Activated B cell treated with CpG ODN at 0.5 μM for 24 hours (primary cell): ENCODE results near the gene LDB3. TPM values are rescaled to one million over a fixed set of nuclear protein-coding genes. Genes with fewer than 3 reads are reported as not detected.

Source experiments
- ATAC-seq: fragments of 200-7000 bp; cut with Tn5 transposase; one replicate; pipeline ENCODE4 v1.10.0; 2021; ENCODE audit warnings: low read depth, mild to moderate bottlenecking, moderate library complexity
- CTCF ChIA-PET: fragments of 350-600 bp; sonication (Branson Sonifier 250); formaldehyde crosslinking; loops from one replicate; lab custom pipeline; 2021; ENCODE audit warnings: antibody characterized with exemption; lab: Charles Lee
- POLR2A ChIA-PET: fragments of 350-600 bp; sonication (Branson Sonifier 250); formaldehyde crosslinking; loops from one replicate; lab custom pipeline; 2021; ENCODE audit warnings: antibody characterized with exemption; lab: Charles Lee
- DNase-seq: peaks from one replicate; pipeline ENCODE4 v3.0.0; 2022
- H3K27ac Mint-ChIP-seq: one replicate; pipeline ENCODE4 v1.8.0; 2020; ENCODE audit warnings: mixed read lengths
- H3K27me3 Mint-ChIP-seq: one replicate; pipeline ENCODE4 v1.8.0; 2021; ENCODE audit warnings: mixed read lengths
- H3K36me3 Mint-ChIP-seq: one replicate; pipeline ENCODE4 v1.8.0; 2021; ENCODE audit warnings: low read depth, mixed read lengths
- H3K4me1 Mint-ChIP-seq: one replicate; pipeline ENCODE4 v1.8.0; 2021; ENCODE audit warnings: mixed read lengths
- H3K4me3 Mint-ChIP-seq: one replicate; pipeline ENCODE4 v1.8.0; 2020; ENCODE audit warnings: mild to moderate bottlenecking, mixed read lengths
- H3K9me3 Mint-ChIP-seq: one replicate; pipeline ENCODE4 v1.8.0; 2020; ENCODE audit warnings: mixed read lengths
- intact Hi-C: fragments of 100-400 bp; cut with micrococcal nuclease; formaldehyde crosslinking; loops from one replicate; pipeline ENCODE4 v1.15.1; 2024
- total RNA-seq: library from RNA; stranded (reverse); gene quantifications from 2 replicates; pipeline ENCODE4 v1.2.3, GENCODE V29; 2022
- TF ChIP-seq, protein P1 (sequence below): fragments of 200-600 bp; IDR thresholded peaks from one replicate; pipeline ENCODE4 v1.8.0; 2022; ENCODE audit warnings: antibody characterized with exemption, mild to moderate bottlenecking

The LDB3 gene
- total RNA-seq, 1 donor from 2014 or later: not detected

DNA sequence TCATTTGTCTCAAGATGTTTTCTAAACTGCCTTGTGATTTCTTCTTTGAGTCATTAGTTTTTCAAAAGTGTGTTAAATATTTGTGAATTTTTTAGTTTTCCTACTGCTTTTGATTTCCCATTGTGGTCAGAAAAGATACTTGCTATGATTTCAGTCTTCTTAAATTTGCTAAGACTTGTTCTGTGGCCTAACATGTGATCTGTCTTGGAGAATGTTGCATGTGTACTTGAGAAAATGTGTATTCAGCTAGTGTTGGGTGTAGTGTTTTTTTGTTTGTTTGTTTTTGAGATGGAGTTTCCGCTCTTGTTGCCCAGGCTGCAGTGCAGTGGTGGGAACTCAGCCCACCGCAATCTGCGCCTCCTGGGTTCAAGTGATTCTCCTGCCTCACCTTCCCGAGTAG, 116.7 kb downstream of the LDB3 start:
- peaks cover 9% of the 10 kb centered on the region for H3K9me3 Mint-ChIP-seq
- no peak overlapping the region for H3K4me3 Mint-ChIP-seq
- CTCF ChIA-PET: no interaction called here
- no peak overlapping the region for H3K27ac Mint-ChIP-seq
- H3K4me1 Mint-ChIP-seq: peaks cover 8% of the 10 kb centered on the region
- ATAC-seq (no peak), DNase-seq (no peak)
- no peaks in the 10 kb centered on the region for H3K27me3 Mint-ChIP-seq
- H3K36me3 Mint-ChIP-seq: peaks cover 3% of the 10 kb centered on the region
- TF ChIP-seq, protein P1, sequence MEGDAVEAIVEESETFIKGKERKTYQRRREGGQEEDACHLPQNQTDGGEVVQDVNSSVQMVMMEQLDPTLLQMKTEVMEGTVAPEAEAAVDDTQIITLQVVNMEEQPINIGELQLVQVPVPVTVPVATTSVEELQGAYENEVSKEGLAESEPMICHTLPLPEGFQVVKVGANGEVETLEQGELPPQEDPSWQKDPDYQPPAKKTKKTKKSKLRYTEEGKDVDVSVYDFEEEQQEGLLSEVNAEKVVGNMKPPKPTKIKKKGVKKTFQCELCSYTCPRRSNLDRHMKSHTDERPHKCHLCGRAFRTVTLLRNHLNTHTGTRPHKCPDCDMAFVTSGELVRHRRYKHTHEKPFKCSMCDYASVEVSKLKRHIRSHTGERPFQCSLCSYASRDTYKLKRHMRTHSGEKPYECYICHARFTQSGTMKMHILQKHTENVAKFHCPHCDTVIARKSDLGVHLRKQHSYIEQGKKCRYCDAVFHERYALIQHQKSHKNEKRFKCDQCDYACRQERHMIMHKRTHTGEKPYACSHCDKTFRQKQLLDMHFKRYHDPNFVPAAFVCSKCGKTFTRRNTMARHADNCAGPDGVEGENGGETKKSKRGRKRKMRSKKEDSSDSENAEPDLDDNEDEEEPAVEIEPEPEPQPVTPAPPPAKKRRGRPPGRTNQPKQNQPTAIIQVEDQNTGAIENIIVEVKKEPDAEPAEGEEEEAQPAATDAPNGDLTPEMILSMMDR: no peak
- intact Hi-C loops: no loop called here
- POLR2A ChIA-PET: no interaction called here

Other genes with a start within 250 kb of the LDB3 start
- 35.9 and 38.5 TPM in 2 replicates for gene WAPL, start 146.7 kb upstream of the LDB3 start, total RNA-seq
- gene OPN4, start 14.0 kb upstream of the LDB3 start, total RNA-seq: not detected in 2 replicates
- gene BMPR1A, start 88.1 kb downstream of the LDB3 start, total RNA-seq: 10.1 and 11.8 TPM in 2 replicates